WTC11 (cell line): Measurements from ENCODE around the gene CEMIP. TPM values are rescaled to one million over a fixed set of nuclear protein-coding genes. Genes with fewer than 3 reads are reported as not detected.

Experiments used
- ATAC-seq: fragments of 200-7000 bp; cut with Tn5 transposase; 2 replicates; pipeline ENCODE4 v1.10.0; 2021; ENCODE audit warnings: mild to moderate bottlenecking, moderate library complexity
- CTCF ChIA-PET: fragments of 300-600 bp; sonication (Branson Sonifier 250); formaldehyde crosslinking; loops from one replicate; lab custom pipeline; 2021; ENCODE audit warnings: antibody characterized with exemption; lab: Charles Lee
- POLR2A ChIA-PET: fragments of 350-600 bp; sonication (Branson Sonifier 250); formaldehyde crosslinking; loops from one replicate; lab custom pipeline; 2021; ENCODE audit warnings: antibody characterized with exemption; lab: Charles Lee
- DNase-seq: peaks from one replicate; pipeline ENCODE4 v3.0.0; 2021; ENCODE audit warnings: low spot score
- H3K27ac Mint-ChIP-seq: 2 replicates; pipeline ENCODE4 v1.8.0; 2021; ENCODE audit warnings: mixed read lengths
- H3K27me3 Mint-ChIP-seq: 2 replicates; pipeline ENCODE4 v1.8.0; 2021; ENCODE audit warnings: low read depth, mild to moderate bottlenecking, moderate library complexity, mixed read lengths
- H3K36me3 Mint-ChIP-seq: 2 replicates; pipeline ENCODE4 v1.8.0; 2021; ENCODE audit warnings: mixed read lengths
- H3K4me1 Mint-ChIP-seq: 2 replicates; pipeline ENCODE4 v1.8.0; 2022; ENCODE audit warnings: mixed read lengths
- H3K4me3 Mint-ChIP-seq: 2 replicates; pipeline ENCODE4 v1.8.0; 2021; ENCODE audit warnings: mild to moderate bottlenecking, moderate library complexity, mixed read lengths
- H3K9me3 Mint-ChIP-seq: 2 replicates; pipeline ENCODE4 v1.8.0; 2021; ENCODE audit warnings: mixed read lengths
- CBFB ChIP-seq: sonication (generic); formaldehyde crosslinking; IDR thresholded peaks from 2 replicates; pipeline ENCODE4 v1.8.1; 2022; ENCODE audit warnings: mild to moderate bottlenecking, low read depth, missing genetic modification reagents
- CREB1 ChIP-seq: sonication (generic); formaldehyde crosslinking; IDR thresholded peaks from 2 replicates; pipeline ENCODE4 v1.8.0; 2023; ENCODE audit warnings: mild to moderate bottlenecking, missing genetic modification reagents
- GRHL2 ChIP-seq: fragments of 250-450 bp; sonication (Bioruptor Pico); IDR thresholded peaks from 2 replicates; pipeline ENCODE4 v1.8.0; 2022; ENCODE audit warnings: mild to moderate bottlenecking, moderate library complexity; ENCODE audit not compliant: insufficient replicate concordance, severe bottlenecking
- NR1H2 ChIP-seq: sonication (generic); formaldehyde crosslinking; IDR thresholded peaks from 2 replicates; pipeline ENCODE4 v1.9.0; 2021; ENCODE audit warnings: mild to moderate bottlenecking, moderate library complexity, missing genetic modification reagents
- RELA ChIP-seq: sonication (generic); formaldehyde crosslinking; IDR thresholded peaks from 2 replicates; pipeline ENCODE4 v1.8.1; 2022; ENCODE audit warnings: missing genetic modification reagents, mild to moderate bottlenecking, borderline replicate concordance
- TCF7 ChIP-seq: sonication (generic); formaldehyde crosslinking; IDR thresholded peaks from 2 replicates; pipeline ENCODE4 v1.8.0; 2022; ENCODE audit warnings: mild to moderate bottlenecking, low read depth, missing genetic modification reagents, moderate library complexity
- ZNF121 ChIP-seq: sonication (generic); formaldehyde crosslinking; IDR thresholded peaks from 2 replicates; pipeline ENCODE4 v1.8.0; 2023; ENCODE audit warnings: missing genetic modification reagents
- total RNA-seq: library from RNA; stranded (reverse); gene quantifications from 3 replicates; pipeline ENCODE4 v1.2.3, GENCODE V29; 2021
- TF ChIP-seq, protein P1 (sequence below): sonication (generic); formaldehyde crosslinking; IDR thresholded peaks from 2 replicates; pipeline ENCODE4 v1.8.1; 2023; ENCODE audit warnings: mild to moderate bottlenecking, missing genetic modification reagents, borderline replicate concordance
- TF ChIP-seq, protein P2 (sequence below): sonication (generic); formaldehyde crosslinking; IDR thresholded peaks from 2 replicates; pipeline ENCODE4 v1.8.1; 2023; ENCODE audit warnings: mild to moderate bottlenecking, missing genetic modification reagents
- TF ChIP-seq, protein P3 (sequence below): sonication (generic); formaldehyde crosslinking; IDR thresholded peaks from 2 replicates; pipeline ENCODE4 v1.8.0; 2022; ENCODE audit warnings: missing genetic modification reagents

Gene CEMIP
- total RNA-seq, 1 experiment from 2014 or later: 0.87 TPM

DNA sequence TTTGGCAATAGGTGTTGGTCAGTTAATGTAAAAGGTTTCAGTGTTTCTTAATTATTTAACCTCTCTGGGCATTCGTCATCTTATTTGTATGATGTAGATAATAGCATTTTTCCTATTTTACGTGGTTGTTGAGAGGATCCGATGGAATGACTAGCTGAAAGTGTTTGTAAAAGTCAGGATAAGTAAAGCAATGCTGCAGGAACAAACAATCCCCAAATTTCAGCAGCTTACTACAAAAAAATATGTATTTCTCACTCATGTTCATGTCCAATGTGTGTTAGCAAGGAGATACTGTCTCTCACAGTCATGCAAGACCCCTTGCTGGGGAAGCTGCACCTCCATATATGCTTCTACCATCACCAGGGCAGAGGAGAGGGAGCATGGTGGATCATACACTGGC is 38.7 kb downstream of the CEMIP start (continued):
- TF ChIP-seq, protein P1, sequence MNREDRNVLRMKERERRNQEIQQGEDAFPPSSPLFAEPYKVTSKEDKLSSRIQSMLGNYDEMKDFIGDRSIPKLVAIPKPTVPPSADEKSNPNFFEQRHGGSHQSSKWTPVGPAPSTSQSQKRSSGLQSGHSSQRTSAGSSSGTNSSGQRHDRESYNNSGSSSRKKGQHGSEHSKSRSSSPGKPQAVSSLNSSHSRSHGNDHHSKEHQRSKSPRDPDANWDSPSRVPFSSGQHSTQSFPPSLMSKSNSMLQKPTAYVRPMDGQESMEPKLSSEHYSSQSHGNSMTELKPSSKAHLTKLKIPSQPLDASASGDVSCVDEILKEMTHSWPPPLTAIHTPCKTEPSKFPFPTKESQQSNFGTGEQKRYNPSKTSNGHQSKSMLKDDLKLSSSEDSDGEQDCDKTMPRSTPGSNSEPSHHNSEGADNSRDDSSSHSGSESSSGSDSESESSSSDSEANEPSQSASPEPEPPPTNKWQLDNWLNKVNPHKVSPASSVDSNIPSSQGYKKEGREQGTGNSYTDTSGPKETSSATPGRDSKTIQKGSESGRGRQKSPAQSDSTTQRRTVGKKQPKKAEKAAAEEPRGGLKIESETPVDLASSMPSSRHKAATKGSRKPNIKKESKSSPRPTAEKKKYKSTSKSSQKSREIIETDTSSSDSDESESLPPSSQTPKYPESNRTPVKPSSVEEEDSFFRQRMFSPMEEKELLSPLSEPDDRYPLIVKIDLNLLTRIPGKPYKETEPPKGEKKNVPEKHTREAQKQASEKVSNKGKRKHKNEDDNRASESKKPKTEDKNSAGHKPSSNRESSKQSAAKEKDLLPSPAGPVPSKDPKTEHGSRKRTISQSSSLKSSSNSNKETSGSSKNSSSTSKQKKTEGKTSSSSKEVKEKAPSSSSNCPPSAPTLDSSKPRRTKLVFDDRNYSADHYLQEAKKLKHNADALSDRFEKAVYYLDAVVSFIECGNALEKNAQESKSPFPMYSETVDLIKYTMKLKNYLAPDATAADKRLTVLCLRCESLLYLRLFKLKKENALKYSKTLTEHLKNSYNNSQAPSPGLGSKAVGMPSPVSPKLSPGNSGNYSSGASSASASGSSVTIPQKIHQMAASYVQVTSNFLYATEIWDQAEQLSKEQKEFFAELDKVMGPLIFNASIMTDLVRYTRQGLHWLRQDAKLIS: no peak
- no peak for TF ChIP-seq NR1H2 (CRISPR knock-in tag)

DNA sequence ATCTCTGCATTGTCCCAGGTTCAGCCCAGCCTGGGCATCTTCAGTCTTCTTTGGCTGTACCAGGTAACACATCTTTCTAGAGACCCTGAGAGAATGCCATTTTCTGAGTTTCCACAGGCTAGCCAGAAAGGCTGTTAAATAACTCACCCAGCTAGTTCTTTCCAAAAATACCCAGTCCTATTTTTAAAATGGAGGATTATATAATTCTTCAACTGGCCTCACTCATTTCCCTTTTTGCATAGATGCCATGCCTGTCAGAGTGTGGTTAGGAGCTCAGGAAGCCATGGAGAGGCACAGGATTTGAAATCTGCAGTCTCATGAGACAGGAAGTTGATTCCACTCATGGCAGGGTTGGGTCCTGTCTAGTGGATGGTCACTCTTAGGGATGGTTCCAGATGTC is 39.8 kb downstream of the CEMIP start:
- Mint-ChIP-seq H3K36me3 (no peaks in the 10 kb centered on the region), H3K27me3 (peaks cover 6% of the 10 kb centered on the region), H3K9me3 (peaks cover 22% of the 10 kb centered on the region), H3K27ac (no peak overlapping the region), H3K4me1 (peaks cover 28% of the 10 kb centered on the region), H3K4me3 (no peak overlapping the region)
- CTCF ChIA-PET: interaction anchor here (0.9 to 1.8 kb wide), 2 partner anchors 16 to 39 kb away, joined by 4 to 5 read pairs; no protein-coding TSS in a partner anchor
- POLR2A ChIA-PET: no interaction called here
- ATAC-seq: no peak
- DNase-seq: no peak
- TF ChIP-seq TCF7 (CRISPR knock-in tag) (no peak), GRHL2 (CRISPR knock-in tag) (no peak), RELA (no peak), CREB1 (no peak), CBFB (CRISPR knock-in tag) (no peak), ZNF121 (CRISPR knock-in tag) (no peak)
- TF ChIP-seq, protein P1: no peak
- TF ChIP-seq, protein P2, sequence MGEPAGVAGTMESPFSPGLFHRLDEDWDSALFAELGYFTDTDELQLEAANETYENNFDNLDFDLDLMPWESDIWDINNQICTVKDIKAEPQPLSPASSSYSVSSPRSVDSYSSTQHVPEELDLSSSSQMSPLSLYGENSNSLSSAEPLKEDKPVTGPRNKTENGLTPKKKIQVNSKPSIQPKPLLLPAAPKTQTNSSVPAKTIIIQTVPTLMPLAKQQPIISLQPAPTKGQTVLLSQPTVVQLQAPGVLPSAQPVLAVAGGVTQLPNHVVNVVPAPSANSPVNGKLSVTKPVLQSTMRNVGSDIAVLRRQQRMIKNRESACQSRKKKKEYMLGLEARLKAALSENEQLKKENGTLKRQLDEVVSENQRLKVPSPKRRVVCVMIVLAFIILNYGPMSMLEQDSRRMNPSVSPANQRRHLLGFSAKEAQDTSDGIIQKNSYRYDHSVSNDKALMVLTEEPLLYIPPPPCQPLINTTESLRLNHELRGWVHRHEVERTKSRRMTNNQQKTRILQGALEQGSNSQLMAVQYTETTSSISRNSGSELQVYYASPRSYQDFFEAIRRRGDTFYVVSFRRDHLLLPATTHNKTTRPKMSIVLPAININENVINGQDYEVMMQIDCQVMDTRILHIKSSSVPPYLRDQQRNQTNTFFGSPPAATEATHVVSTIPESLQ (CRISPR knock-in tag): no peak
- TF ChIP-seq, protein P3, sequence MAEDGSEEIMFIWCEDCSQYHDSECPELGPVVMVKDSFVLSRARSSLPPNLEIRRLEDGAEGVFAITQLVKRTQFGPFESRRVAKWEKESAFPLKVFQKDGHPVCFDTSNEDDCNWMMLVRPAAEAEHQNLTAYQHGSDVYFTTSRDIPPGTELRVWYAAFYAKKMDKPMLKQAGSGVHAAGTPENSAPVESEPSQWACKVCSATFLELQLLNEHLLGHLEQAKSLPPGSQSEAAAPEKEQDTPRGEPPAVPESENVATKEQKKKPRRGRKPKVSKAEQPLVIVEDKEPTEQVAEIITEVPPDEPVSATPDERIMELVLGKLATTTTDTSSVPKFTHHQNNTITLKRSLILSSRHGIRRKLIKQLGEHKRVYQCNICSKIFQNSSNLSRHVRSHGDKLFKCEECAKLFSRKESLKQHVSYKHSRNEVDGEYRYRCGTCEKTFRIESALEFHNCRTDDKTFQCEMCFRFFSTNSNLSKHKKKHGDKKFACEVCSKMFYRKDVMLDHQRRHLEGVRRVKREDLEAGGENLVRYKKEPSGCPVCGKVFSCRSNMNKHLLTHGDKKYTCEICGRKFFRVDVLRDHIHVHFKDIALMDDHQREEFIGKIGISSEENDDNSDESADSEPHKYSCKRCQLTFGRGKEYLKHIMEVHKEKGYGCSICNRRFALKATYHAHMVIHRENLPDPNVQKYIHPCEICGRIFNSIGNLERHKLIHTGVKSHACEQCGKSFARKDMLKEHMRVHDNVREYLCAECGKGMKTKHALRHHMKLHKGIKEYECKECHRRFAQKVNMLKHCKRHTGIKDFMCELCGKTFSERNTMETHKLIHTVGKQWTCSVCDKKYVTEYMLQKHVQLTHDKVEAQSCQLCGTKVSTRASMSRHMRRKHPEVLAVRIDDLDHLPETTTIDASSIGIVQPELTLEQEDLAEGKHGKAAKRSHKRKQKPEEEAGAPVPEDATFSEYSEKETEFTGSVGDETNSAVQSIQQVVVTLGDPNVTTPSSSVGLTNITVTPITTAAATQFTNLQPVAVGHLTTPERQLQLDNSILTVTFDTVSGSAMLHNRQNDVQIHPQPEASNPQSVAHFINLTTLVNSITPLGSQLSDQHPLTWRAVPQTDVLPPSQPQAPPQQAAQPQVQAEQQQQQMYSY (CRISPR knock-in tag): no peak
- TF ChIP-seq, all 79 proteins: peak for 0
